Breast epithelium (tissue), 4 donors: Measurements from ENCODE around the gene SYNDIG1. TPM values are rescaled to one million over a fixed set of nuclear protein-coding genes. Genes with fewer than 3 reads are reported as not detected.

Experiments used
- DNase-seq, 2 donors: peaks; one replicate each; pipeline ENCODE4 v3.0.0-alpha.2; 2019; ENCODE audit warnings: low spot score in 2 of 2
- H3K27ac ChIP-seq, 2 donors: fragments of 200-600 bp; sonication (generic) in 1 of 2; one replicate each; pipeline ENCODE4 v1.5.1; 2016 to 2019; ENCODE audit warnings: mild to moderate bottlenecking in 1 of 2
- H3K27me3 ChIP-seq, 2 donors: fragments of 200-600 bp; sonication (generic) in 1 of 2; one replicate each; pipeline versions ENCODE4 v1.5.1 to v1.6.0; 2017 to 2019; ENCODE audit warnings: control low read depth in 1 of 2, mild to moderate bottlenecking in 1 of 2
- H3K36me3 ChIP-seq: fragments of 200-600 bp; one replicate; pipeline ENCODE4 v1.5.1; 2019
- H3K4me1 ChIP-seq, 2 donors: fragments of 200-600 bp; sonication (generic); one replicate each; pipeline ENCODE4 v1.5.1; 2016 to 2019; ENCODE audit warnings: control low read depth in 1 of 2
- H3K4me3 ChIP-seq, 3 donors: fragments of 200-600 bp; sonication (generic); 1 replicate in 2 of 3; 2 replicates in 1 of 3; pipeline ENCODE4 v1.5.1; 2016 to 2019; ENCODE audit warnings: mild to moderate bottlenecking in 3 of 3, moderate library complexity in 2 of 3
- H3K9me3 ChIP-seq, 2 donors: fragments of 200-600 bp; sonication (generic) in 1 of 2; one replicate each; pipeline ENCODE4 v1.5.1; 2016 to 2019; ENCODE audit warnings: control low read depth in 1 of 2
- POLR2A ChIP-seq: fragments of 450-650 bp; IDR thresholded peaks from one replicate; pipeline ENCODE4 v1.6.1; 2016; ENCODE audit warnings: antibody characterized with exemption, mild to moderate bottlenecking, moderate library complexity
- POLR2AphosphoS5 ChIP-seq, 3 donors: sonication (generic); formaldehyde crosslinking; IDR thresholded peaks; one replicate each; pipeline ENCODE4 v1.6.1; 2017; ENCODE audit warnings: antibody characterized with exemption in 3 of 3
- intact Hi-C: fragments of 100-400 bp; cut with DNase I; formaldehyde crosslinking; loops from one replicate; pipeline ENCODE4 v1.15.1; 2023; ENCODE audit warnings: low total_unique reads
- total RNA-seq, 3 donors: library from RNA; depleted of rRNA; stranded (reverse); fragments of >200 nt; gene quantifications; one replicate each; pipeline ENCODE4 v1.1.0, GENCODE V29; 2016
- TF ChIP-seq, protein P1 (sequence below), 3 donors: fragments of 450-650 bp; IDR thresholded peaks; one replicate each; pipeline ENCODE4 v1.5.1; 2016 to 2017; ENCODE audit warnings: antibody characterized with exemption in 3 of 3, mild to moderate bottlenecking in 3 of 3, moderate library complexity in 3 of 3

Gene SYNDIG1
- total RNA-seq, 3 donors from 2014 or later: under 0.01 to 0.48 (median 0.15) TPM

DNA sequence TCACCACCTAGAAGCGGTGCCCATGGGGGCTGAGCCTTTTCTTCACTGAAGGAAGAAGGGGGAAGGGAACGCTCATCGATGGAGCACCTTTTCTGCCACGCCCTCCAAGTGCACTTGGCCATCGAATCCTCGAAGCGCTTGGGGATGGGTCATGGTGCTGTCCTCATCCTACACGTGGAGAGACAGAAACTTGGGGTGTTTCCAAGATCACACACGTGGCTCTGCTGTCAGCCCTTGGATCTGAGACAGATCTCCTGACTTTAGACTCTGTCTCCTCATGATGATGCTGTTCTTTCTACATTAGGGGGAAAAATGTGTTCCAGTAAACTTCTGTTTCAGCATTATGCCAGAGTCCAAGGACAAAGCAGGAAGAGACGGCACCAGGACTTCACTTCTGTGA is 78.5 kb downstream of the SYNDIG1 start:
- Histone ChIP-seq H3K36me3 (no peaks in the 10 kb centered on the region), H3K9me3 (peaks cover 3 to 13% of the 10 kb centered on the region in 2 donors), H3K4me3 (no peak overlapping the region), H3K27ac (no peak overlapping the region), H3K4me1 (no peaks in the 10 kb centered on the region), H3K27me3 (peaks cover 0 to 3% of the 10 kb centered on the region in 2 donors)
- intact Hi-C loops: no loop called here
- TF ChIP-seq POLR2A: no peak
- DNase-seq: no peak

DNA sequence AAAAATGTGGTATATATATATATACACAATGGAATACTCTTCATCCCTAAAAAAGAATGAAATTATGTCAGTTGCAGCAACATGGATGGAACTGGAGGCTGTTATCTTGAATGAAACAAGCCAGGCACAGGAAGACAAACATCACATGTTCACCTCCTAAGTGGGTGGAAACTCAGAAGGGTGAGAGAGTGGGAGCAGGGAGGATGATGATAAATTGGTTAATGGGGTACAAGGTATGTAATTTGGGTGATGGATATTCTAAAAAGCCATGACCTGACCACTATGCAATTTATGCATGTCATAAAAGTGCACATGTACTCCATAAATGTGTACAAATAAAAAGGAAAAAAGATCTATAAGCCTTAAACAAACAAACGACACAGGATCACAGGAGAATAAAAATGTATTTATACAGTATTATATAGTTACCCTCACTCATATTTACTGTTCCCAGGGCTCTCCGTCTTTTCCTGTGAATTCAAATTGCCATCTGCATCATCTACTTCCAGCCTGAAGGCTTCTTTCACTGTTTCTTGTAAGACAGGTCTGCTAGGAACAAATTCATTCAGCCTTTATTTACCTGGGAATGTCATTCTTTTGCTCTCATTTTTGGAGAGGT is 89.8 kb downstream of the SYNDIG1 start:
- Histone ChIP-seq H3K36me3 (no peaks in the 10 kb centered on the region), H3K27ac (no peak overlapping the region), H3K4me1 (no peaks in the 10 kb centered on the region), H3K9me3 (peaks cover 0 to 15% of the 10 kb centered on the region in 2 donors), H3K27me3 (no peaks in the 10 kb centered on the region), H3K4me3 (no peak overlapping the region)
- intact Hi-C loops: no loop called here
- TF ChIP-seq, protein P1, sequence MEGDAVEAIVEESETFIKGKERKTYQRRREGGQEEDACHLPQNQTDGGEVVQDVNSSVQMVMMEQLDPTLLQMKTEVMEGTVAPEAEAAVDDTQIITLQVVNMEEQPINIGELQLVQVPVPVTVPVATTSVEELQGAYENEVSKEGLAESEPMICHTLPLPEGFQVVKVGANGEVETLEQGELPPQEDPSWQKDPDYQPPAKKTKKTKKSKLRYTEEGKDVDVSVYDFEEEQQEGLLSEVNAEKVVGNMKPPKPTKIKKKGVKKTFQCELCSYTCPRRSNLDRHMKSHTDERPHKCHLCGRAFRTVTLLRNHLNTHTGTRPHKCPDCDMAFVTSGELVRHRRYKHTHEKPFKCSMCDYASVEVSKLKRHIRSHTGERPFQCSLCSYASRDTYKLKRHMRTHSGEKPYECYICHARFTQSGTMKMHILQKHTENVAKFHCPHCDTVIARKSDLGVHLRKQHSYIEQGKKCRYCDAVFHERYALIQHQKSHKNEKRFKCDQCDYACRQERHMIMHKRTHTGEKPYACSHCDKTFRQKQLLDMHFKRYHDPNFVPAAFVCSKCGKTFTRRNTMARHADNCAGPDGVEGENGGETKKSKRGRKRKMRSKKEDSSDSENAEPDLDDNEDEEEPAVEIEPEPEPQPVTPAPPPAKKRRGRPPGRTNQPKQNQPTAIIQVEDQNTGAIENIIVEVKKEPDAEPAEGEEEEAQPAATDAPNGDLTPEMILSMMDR (IDR thresholded peaks at IDR 0.05): no peak
- TF ChIP-seq POLR2AphosphoS5 (IDR thresholded peaks at IDR 0.05) (no peak), POLR2A (no peak)
- no peak for DNase-seq

DNA sequence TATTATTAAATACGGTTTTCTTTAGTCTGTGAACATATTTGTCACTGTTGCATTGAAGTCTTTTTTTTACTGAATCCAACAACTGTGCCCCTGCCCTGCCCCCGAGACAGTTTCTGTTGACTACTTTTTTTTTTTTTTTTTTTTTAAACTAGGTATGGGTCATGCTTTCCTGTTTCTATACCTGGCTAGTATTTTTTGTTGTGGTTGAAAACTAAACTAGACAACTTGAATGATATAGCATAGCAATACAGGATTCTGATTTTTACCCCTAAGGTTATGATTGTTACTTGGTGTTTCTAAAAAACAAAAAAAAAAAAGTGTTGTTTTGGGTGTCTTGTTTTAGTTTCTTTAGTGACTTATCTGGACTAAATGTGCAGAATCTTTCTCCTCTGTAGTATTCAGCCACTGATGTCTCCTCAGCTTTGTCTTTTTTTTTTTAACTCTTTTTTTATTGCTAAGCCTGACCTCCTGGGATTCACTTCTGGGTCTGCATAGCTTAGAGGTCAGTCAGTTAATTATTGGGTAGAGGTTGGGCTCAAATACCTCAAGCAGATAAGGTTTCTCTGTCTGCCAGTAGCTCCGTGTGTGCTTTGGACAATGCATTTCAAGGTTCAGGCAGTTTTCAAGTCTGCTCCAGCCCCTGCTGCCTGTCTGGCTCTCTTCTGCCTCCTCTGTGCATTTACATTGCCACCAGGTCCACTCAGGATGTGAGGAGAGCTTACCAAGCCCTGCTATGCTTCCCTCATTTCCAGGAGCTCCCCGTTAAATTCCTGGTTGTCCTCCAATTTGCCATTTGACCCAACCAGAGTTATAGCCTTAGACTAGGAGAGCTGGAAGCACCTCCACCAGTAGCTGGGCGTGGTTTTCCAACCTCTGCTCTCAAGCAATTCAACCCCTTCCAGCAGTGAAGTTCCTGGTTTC is 91.4 kb downstream of the SYNDIG1 start:
- no peak for DNase-seq
- H3K4me3 ChIP-seq: no peak overlapping the region
- H3K36me3 ChIP-seq: no peaks in the 10 kb centered on the region
- intact Hi-C loops: no loop called here
- no peaks in the 10 kb centered on the region for H3K4me1 ChIP-seq
- H3K27me3 ChIP-seq: peaks cover 0 to 6% of the 10 kb centered on the region in 2 donors
- TF ChIP-seq, protein P1 (IDR thresholded peaks at IDR 0.05): no peak
- no peak for TF ChIP-seq POLR2A
- no peak for TF ChIP-seq POLR2AphosphoS5 (IDR thresholded peaks at IDR 0.05)
- peaks cover 0 to 15% of the 10 kb centered on the region in 2 donors for H3K9me3 ChIP-seq
- H3K27ac ChIP-seq: no peak overlapping the region

DNA sequence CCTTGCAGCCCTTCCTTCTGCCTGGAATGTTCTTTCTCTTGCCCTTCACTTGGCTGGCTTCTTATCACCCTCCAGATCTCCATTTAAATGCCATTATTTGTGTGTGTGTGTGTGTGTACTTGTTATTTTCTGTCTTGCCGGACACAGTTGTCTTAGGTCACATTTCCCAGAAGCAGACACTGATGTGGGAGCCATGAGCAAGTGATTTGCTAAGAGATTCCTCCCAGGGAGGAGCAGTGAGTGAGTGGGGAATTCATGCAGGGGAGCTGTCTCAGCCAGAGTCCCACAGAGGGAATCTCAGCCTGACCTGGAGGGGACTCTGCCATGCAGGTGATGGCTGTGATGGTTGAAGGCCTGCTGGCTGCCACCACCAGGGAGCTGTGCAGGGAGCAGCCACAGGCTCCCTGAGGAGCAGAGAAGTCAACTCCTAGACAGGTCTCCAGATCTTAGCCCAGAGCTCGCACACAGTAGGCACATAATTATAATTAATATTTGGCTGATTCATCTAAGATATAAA is 96.5 kb downstream of the SYNDIG1 start:
- no peak for DNase-seq
- H3K27ac ChIP-seq: no peak overlapping the region
- TF ChIP-seq, protein P1 (IDR thresholded peaks at IDR 0.05): no peak
- TF ChIP-seq POLR2A (no peak), POLR2AphosphoS5 (IDR thresholded peaks at IDR 0.05) (no peak)
- no peaks in the 10 kb centered on the region for H3K4me1 ChIP-seq
- intact Hi-C loops: loop anchor here (5.0 kb wide), 1 partner anchor 171 kb away; no protein-coding TSS in a partner anchor
- peaks cover 0 to 15% of the 10 kb centered on the region in 2 donors for H3K9me3 ChIP-seq
- no peak overlapping the region for H3K4me3 ChIP-seq
- H3K27me3 ChIP-seq: peaks cover 0 to 6% of the 10 kb centered on the region in 2 donors
- H3K36me3 ChIP-seq: no peaks in the 10 kb centered on the region

DNA sequence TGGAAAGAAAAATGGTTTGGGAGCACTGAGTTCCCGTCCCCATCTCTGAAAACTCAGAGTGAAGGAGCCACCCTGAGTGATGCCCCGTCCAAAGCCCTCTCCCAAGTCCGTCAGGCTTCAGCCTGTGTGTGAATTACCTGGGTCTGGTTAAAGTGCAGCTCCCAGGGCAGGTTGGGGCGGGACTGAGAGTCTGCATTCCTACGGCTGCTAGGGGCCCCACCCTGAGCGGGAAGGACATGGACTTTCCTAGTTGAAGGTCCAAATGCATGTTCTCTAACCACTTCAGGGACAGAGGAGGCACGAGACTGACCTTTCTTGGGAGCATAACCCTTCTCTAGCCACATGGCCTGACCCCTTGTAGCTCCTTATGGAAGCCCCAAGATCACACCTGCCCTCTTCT is 97.2 kb downstream of the SYNDIG1 start:
- H3K36me3 ChIP-seq: no peaks in the 10 kb centered on the region
- H3K4me1 ChIP-seq: no peaks in the 10 kb centered on the region
- H3K27ac ChIP-seq: no peak overlapping the region
- H3K27me3 ChIP-seq: peaks cover 0 to 6% of the 10 kb centered on the region in 2 donors
- intact Hi-C loops: loop anchor here (5.0 kb wide), 1 partner anchor 171 kb away; no protein-coding TSS in a partner anchor
- TF ChIP-seq POLR2A: no peak
- TF ChIP-seq POLR2AphosphoS5 (IDR thresholded peaks at IDR 0.05): no peak
- TF ChIP-seq, protein P1 (IDR thresholded peaks at IDR 0.05): no peak
- no peak overlapping the region for H3K4me3 ChIP-seq
- H3K9me3 ChIP-seq: peaks cover 0 to 15% of the 10 kb centered on the region in 2 donors
- DNase-seq: no peak
